Endothelial cell (in vitro differentiated cells): Measurements from ENCODE around the gene SAMD4A. TPM values are rescaled to one million over a fixed set of nuclear protein-coding genes. Genes with fewer than 3 reads are reported as not detected.

Experiments
- DNase-seq: peaks from one replicate; pipeline ENCODE4 v3.0.0; 2021; ENCODE audit warnings: low spot score
- H3K27ac Mint-ChIP-seq: one replicate; pipeline ENCODE4 v1.8.0; 2021; ENCODE audit warnings: mixed read lengths, inconsistent platforms; ENCODE audit not compliant: unreplicated experiment
- H3K27me3 Mint-ChIP-seq: one replicate; pipeline ENCODE4 v1.8.0; 2021; ENCODE audit warnings: mild to moderate bottlenecking, moderate library complexity, mixed read lengths, inconsistent platforms; ENCODE audit not compliant: unreplicated experiment
- H3K36me3 Mint-ChIP-seq: one replicate; pipeline ENCODE4 v1.8.0; 2021; ENCODE audit warnings: mild to moderate bottlenecking, low read depth, mixed read lengths, inconsistent platforms; ENCODE audit not compliant: unreplicated experiment
- H3K4me1 Mint-ChIP-seq: one replicate; pipeline ENCODE4 v1.8.0; 2021; ENCODE audit warnings: mild to moderate bottlenecking, mixed read lengths, inconsistent platforms; ENCODE audit not compliant: unreplicated experiment
- H3K4me3 Mint-ChIP-seq: one replicate; pipeline ENCODE4 v1.8.0; 2021; ENCODE audit warnings: mild to moderate bottlenecking, mixed read lengths, inconsistent platforms; ENCODE audit not compliant: unreplicated experiment
- H3K9me3 Mint-ChIP-seq: one replicate; pipeline ENCODE4 v1.8.0; 2021; ENCODE audit warnings: mixed read lengths, inconsistent platforms; ENCODE audit not compliant: unreplicated experiment
- total RNA-seq: library from RNA; stranded (reverse); fragmentation: NEBNext Ultra II Directional; extraction: Animal tissue kit (Norgen Biotek cat#: 25700); gene quantifications from one replicate; pipeline ENCODE4 v1.2.1, GENCODE V29; 2021; ENCODE audit not compliant: unreplicated experiment
- TF ChIP-seq, protein P1 (sequence below): fragments of 200-600 bp; sonication (generic); IDR thresholded peaks from one replicate; pipeline ENCODE4 v1.5.0; 2021; ENCODE audit warnings: antibody characterized with exemption; ENCODE audit not compliant: unreplicated experiment

SAMD4A gene
- total RNA-seq, 1 donor from 2014 or later = 9.2 TPM

- H3K9me3 Mint-ChIP-seq = no peaks in the 10 kb centered on the region
These were observed 217.7 kb downstream of the SAMD4A start for GRCh38 chr14:54784657-54785056.

DNA sequence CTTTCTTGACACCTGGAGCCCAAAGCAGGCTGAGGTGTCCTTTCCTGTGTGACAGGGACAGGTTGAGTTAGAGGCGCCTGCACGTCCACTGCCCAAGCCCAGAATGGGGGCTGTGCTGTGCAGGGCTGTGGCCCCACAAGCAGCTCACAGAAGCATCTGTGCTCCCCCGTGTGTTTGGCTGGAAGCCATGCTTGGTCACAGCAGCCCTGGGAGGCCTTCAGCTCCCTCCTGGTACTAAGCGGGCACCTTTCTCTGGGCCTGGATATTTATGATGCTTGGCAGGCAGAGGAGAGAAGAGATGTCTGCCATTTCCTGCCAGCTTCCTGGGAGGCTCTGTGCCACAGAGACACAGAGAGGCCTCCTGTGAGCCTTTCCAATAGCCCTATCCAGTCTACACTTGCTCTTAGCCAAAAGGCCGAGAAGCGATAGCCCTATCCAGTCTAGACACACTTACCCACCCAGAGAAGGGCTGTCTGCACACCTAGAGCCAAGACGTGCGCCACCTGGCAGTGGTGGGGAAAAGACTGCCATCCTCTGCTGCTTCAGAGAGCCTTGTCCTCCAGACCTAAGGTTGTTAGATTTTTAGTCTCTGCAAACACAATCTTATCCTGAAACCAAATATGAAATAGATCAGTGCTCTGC lies 218.3 kb downstream of the SAMD4A start:
- Mint-ChIP-seq H3K4me1 (no peaks in the 10 kb centered on the region), H3K4me3 (no peak overlapping the region), H3K27me3 (peaks cover 9% of the 10 kb centered on the region), H3K27ac (no peak overlapping the region), H3K9me3 (no peaks in the 10 kb centered on the region), H3K36me3 (peaks cover 3% of the 10 kb centered on the region)
- TF ChIP-seq, protein P1, sequence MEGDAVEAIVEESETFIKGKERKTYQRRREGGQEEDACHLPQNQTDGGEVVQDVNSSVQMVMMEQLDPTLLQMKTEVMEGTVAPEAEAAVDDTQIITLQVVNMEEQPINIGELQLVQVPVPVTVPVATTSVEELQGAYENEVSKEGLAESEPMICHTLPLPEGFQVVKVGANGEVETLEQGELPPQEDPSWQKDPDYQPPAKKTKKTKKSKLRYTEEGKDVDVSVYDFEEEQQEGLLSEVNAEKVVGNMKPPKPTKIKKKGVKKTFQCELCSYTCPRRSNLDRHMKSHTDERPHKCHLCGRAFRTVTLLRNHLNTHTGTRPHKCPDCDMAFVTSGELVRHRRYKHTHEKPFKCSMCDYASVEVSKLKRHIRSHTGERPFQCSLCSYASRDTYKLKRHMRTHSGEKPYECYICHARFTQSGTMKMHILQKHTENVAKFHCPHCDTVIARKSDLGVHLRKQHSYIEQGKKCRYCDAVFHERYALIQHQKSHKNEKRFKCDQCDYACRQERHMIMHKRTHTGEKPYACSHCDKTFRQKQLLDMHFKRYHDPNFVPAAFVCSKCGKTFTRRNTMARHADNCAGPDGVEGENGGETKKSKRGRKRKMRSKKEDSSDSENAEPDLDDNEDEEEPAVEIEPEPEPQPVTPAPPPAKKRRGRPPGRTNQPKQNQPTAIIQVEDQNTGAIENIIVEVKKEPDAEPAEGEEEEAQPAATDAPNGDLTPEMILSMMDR = no peak
- no peak for DNase-seq

More at GRCh38 chr14:54784657-54785056, 217.7 kb downstream of the SAMD4A start:
- Mint-ChIP-seq H3K27me3 (peaks cover 9% of the 10 kb centered on the region), H3K27ac (no peak overlapping the region), H3K4me1 (no peaks in the 10 kb centered on the region), H3K4me3 (no peak overlapping the region), H3K36me3 (peaks cover 3% of the 10 kb centered on the region)
- no peak for DNase-seq
- TF ChIP-seq, protein P1 = no peak

DNA sequence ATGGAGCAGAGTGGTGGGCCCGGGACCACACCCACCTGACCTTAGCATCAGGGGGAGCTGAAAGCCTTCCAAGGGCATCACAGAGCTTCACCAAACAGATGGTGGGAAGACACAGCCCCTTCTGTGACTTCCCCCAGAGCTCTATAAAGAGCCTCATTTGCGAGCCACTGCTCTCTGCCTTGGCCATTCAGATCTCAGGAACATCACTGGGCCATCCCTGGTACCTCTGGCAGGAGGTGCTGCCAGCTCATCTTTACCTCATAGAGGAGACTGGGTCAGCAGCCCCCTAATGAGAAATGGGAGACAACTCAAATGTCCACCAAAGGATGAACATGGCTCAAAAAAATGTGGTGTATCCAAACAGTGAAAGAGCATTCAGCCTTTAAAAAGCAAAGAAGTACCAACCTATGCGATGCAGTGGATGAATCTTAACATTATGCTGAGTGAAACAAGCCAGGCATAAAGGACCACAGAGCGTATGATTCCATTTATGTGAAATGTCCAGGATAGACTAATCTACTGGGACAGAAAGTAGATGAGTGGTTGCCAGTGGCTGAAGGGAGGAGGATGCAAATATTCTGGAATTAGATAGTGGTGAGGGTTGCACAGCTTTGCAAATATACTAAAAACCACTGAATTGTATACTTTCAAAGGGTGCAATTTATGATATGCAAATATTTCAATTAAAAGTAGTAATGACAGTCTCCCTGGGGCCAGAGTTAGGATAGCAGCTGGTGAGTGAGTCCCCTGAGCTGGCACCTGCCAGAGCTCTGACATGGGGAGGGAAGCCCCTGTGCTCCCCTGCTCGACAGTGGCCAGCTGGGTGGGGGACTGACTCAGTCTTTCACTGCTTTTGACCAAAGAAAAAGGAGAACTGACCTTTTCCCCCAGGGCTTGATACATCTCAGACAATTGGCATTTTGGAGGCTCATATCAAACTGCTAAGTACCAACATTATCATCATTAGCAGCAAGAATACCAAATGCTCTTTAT lies 219.1 kb downstream of the SAMD4A start:
- Mint-ChIP-seq H3K36me3 (peaks cover 3% of the 10 kb centered on the region), H3K27me3 (peaks cover 9% of the 10 kb centered on the region), H3K9me3 (no peaks in the 10 kb centered on the region), H3K4me1 (no peaks in the 10 kb centered on the region), H3K4me3 (no peak overlapping the region), H3K27ac (no peak overlapping the region)
- no peak for DNase-seq
- TF ChIP-seq, protein P1 = no peak

- peaks cover 3% of the 10 kb centered on the region for H3K36me3 Mint-ChIP-seq
- no peak overlapping the region for H3K27ac Mint-ChIP-seq
- TF ChIP-seq, protein P1 = no peak
- peaks cover 9% of the 10 kb centered on the region for H3K27me3 Mint-ChIP-seq
- H3K9me3 Mint-ChIP-seq = no peaks in the 10 kb centered on the region
- H3K4me1 Mint-ChIP-seq = no peaks in the 10 kb centered on the region
- no peak overlapping the region for H3K4me3 Mint-ChIP-seq
- no peak for DNase-seq
These were observed 219.9 kb downstream of the SAMD4A start for GRCh38 chr14:54786838-54787237.
